Hepatocyte (in vitro differentiated cells): ENCODE data around the gene CKB.

Source experiments
- EZH2 ChIP-seq: fragments of 200-600 bp; sonication (generic); IDR thresholded peaks from 2 replicates; pipeline ENCODE4 v1.6.1; 2016; ENCODE audit warnings: antibody characterized with exemption, mild to moderate bottlenecking, borderline replicate concordance
- TF ChIP-seq, protein P1 (sequence below): fragments of 200-600 bp; sonication (generic); IDR thresholded peaks from 2 replicates; pipeline ENCODE4 v1.5.1; 2016; ENCODE audit warnings: antibody characterized with exemption, mild to moderate bottlenecking; ENCODE audit not compliant: poor library complexity

DNA sequence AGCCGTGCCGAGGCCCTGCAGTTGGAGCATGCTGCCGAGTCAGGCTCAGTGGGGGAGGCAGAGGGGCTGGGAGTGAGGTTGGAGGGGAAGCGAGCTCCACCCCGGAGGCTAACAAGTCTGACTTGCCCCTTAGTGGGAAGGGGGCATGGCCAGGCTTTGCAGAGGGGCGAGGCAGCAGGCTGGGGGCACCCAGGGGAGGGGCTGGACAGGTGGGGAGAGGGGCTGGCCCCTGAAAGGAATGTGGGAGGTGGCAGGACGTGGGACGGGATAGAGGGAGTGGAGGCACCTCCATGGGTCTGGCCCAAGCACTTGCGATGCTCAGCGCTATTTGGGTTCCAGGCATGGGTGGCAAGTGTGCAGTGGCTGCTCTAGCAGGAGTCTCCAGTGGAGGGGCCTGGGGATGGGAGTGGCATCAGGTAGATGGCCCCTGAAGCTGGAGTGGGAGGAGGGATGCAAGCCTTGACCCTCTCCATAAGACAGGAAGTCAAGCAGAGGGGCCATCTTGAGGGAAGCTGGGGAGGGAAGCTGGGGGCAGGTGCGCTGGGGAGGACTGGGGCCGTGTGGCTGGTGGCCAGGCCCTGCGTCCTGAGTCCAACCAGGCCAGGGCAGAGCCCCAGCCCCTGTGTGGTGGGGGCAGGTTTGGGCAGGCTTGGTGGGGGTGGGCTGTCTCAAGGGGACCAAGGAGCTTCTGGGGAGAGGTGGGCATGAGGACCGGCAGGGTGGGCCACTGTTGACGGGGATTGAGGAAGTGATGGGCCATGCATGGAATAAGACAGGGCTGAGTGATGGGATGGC lies 9.0 kb upstream of the CKB start:
- TF ChIP-seq, protein P1, sequence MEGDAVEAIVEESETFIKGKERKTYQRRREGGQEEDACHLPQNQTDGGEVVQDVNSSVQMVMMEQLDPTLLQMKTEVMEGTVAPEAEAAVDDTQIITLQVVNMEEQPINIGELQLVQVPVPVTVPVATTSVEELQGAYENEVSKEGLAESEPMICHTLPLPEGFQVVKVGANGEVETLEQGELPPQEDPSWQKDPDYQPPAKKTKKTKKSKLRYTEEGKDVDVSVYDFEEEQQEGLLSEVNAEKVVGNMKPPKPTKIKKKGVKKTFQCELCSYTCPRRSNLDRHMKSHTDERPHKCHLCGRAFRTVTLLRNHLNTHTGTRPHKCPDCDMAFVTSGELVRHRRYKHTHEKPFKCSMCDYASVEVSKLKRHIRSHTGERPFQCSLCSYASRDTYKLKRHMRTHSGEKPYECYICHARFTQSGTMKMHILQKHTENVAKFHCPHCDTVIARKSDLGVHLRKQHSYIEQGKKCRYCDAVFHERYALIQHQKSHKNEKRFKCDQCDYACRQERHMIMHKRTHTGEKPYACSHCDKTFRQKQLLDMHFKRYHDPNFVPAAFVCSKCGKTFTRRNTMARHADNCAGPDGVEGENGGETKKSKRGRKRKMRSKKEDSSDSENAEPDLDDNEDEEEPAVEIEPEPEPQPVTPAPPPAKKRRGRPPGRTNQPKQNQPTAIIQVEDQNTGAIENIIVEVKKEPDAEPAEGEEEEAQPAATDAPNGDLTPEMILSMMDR, result no peak
- no peak for TF ChIP-seq EZH2
